Measurements from ENCODE around the gene RGS12.
"Not testable (repeated sequence)": the region's sequence is repeated elsewhere in the genome, so short reads cannot be mapped to it uniquely, and the experiment has no call there.

Gene RGS12

DNA sequence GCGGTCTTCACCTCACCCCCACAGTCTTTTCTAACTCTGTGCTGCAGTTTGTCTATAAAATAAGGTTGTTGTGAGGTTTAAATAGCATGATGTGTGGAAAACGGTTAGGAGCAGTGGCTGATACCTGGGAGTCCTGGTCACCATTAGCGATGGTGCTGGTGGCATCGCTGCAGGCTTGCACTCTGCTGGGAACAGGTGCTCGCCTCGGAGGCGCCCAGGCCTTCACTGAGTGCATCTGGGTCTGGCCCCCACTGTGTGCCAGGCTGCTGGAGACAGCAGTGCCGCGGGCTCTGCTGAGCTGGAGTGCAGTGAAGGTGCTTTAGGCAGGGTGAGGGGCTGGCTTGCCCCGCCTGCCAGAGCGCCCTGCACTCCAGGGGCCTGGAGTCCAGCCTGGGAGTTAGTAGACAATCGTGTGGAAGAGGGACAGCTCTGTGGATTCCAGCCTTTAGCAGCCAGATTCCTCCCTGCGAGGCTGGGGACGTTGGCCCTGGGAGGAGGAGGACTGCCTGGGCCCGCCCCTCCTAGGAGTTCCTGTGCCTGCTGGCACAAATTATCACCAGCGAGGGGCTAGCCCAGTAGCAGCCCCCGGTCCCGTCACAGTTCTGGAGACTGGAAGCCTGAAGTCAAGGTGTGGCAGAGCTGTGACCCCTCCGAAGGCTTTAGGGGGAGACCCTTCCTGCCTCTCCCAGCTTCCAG is 7.3 kb downstream of the RGS12 start:
- no peak for DNase-seq (ENCODE audit: low read depth)
- TF ChIP-seq, protein P1, sequence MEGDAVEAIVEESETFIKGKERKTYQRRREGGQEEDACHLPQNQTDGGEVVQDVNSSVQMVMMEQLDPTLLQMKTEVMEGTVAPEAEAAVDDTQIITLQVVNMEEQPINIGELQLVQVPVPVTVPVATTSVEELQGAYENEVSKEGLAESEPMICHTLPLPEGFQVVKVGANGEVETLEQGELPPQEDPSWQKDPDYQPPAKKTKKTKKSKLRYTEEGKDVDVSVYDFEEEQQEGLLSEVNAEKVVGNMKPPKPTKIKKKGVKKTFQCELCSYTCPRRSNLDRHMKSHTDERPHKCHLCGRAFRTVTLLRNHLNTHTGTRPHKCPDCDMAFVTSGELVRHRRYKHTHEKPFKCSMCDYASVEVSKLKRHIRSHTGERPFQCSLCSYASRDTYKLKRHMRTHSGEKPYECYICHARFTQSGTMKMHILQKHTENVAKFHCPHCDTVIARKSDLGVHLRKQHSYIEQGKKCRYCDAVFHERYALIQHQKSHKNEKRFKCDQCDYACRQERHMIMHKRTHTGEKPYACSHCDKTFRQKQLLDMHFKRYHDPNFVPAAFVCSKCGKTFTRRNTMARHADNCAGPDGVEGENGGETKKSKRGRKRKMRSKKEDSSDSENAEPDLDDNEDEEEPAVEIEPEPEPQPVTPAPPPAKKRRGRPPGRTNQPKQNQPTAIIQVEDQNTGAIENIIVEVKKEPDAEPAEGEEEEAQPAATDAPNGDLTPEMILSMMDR (IDR thresholded peaks at IDR 0.05; ENCODE audit: insufficient read depth, low read depth, low read length, missing control alignments), result no peak

DNA sequence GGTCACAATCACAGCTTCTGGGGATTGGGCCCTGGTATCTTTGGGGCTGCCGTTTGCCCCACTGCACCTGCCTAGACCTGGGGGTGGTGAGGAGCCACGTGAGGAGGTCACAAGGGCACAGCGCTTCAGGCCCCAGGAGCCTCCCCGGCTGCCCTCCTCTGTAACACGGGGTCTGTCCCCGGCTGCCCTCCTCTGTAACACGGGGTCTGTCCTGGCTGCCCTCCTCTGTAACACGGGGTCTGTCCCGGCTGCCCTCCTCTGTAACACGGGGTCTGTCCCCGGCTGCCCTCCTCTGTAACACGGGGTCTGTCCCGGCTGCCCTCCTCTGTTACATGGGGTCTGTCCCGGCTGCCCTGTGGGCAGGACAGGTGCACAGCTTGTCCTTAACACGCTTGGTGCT is 8.1 kb downstream of the RGS12 start:
- not testable (repeated sequence) for DNase-seq (ENCODE audit: low read depth); H3K4me3 ChIP-seq (ENCODE audit: low read depth, low read length)

More for the DNA sequence above, 7.3 kb downstream of the RGS12 start:
- H3K4me3 ChIP-seq (ENCODE audit: low read depth, low read length), result no peak overlapping the region

DNA sequence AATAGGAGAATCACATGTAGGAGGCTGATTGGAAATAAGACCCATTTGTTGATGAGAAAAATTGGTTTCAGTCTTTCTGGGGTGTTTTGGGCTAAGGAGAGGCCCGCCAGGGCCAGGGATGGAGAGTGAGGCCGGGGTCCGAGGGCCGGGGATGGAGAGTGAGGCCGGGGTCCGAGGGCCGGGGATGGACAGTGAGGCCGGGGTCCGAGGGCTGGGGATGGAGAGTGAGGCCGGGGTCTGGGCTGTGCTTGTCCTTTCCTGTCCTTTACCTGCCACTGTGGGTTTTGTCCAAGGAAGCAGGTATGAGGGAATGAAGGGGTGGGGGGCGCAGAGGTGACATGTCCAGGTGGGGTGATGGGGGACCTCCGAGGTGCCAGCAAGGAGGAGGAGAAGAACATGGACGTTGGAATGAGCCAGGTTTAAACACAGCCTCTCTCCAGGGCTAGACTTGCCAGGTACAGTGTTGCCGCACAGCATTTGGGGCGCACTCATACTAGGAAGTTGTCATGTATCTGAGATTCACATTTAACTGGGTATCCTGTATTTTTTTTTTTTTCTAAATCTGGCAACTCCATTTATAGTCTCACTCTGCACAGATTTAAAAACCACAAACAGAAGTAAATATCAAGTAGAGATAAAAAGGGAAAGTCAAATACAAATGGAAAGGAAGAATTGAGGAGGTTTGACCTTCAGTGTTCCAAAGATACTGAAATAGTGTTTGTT is 8.8 kb downstream of the RGS12 start:
- no peak for DNase-seq (ENCODE audit: low read depth)
- H3K4me3 ChIP-seq (ENCODE audit: low read depth, low read length), result no peak overlapping the region
- TF ChIP-seq, protein P1 (IDR thresholded peaks at IDR 0.05; ENCODE audit: insufficient read depth, low read depth, low read length, missing control alignments), result no peak

DNA sequence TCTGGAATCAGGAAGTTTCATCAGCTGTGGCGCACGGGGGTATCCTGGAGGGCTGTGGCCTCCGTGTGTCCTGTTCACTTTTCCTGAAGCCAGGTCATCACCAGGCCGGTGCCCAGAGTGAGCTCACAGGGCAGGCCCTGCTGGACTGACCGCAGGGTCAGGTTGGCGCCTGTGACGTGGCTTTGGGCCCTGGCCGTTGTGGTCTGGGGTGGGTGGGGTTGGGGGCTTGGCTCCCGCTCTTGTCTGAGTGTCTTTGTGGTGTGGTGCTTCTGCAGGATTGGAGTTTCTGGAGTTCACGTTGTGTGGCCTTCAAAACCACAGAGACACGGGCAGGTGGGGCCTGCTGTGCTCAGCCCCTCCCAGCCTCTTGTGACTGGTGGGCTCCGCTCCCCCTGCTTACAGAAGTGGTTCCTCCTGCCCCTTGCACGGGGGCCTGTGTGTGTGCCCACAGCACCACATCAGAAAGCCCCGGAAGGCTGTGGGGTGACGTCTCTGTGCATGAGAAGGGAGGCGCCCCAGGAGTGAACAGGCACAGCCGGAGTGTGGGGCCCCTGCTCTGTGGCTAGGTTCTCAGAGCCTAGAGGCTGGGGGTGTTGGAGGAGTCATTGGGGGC is 9.5 kb downstream of the RGS12 start:
- DNase-seq (ENCODE audit: low read depth), result peak; percentile 38
- H3K4me3 ChIP-seq (ENCODE audit: low read depth, low read length), result no peak overlapping the region
- TF ChIP-seq, protein P1 (IDR thresholded peaks at IDR 0.05; ENCODE audit: insufficient read depth, low read depth, low read length, missing control alignments), result no peak

DNA sequence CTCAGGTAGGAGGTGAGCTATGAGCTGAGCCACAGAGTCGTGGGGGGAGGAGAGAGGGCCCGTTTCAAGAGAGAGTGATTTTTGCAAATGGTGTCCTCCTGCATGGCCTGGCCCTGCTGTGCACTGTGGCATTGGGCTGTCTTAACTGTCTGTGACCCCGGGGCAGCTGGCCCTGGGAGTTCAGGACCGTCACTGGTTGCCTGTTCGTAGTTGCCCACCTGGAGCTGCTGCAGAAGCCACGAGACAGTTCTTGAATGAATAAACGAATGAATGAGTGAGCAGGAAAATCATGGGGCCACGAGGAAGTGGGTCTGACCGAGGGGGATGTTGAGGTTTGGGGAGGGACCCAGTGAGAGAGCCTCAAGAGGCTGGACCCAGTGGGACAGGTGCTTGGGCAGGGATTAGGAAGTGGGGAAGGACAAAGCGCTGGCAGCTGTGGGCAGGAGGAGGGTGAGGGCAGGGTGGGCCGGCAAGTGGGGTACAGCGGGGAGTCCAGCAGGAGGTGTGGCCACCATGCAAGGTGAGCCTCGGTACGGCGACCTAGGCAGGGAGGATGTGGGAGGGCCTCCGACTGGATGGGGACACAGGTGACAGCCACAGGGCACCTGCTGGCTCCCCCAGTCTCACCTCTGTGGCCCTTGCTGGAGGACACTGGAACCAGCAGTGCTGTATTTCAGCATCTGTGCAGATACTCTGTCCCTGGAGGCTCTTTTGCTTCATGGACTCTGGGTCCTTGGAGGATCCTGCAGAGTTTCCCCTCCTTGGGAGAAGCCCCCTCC is 10.2 kb downstream of the RGS12 start:
- no peak overlapping the region for H3K4me3 ChIP-seq (ENCODE audit: low read depth, low read length)

DNA sequence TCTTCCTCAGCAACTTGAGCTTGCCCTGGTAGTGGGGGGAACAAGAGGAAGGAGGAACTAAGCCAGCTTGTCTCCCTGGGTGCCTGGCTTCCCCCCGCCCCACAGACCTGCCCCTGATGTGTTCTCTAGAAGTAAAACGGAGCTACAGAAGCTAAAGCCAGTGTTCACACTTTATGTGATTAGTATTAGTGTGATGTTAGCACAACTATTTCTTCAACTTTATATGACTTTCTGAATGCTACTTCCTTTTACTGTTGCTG is 10.7 kb downstream of the RGS12 start:
- no peak overlapping the region for H3K4me3 ChIP-seq (ENCODE audit: low read depth, low read length)
- no peak for DNase-seq (ENCODE audit: low read depth)
- TF ChIP-seq, protein P1 (IDR thresholded peaks at IDR 0.05; ENCODE audit: insufficient read depth, low read depth, low read length, missing control alignments), result no peak

More for the DNA sequence above, 10.2 kb downstream of the RGS12 start:
- TF ChIP-seq, protein P1 (IDR thresholded peaks at IDR 0.05; ENCODE audit: insufficient read depth, low read depth, low read length, missing control alignments), result no peak
- DNase-seq (ENCODE audit: low read depth), result no peak

Data from GM12865 (cell line).